IMR-90 (cell line): ENCODE data around the gene CNOT3. TPM values are rescaled to one million over a fixed set of nuclear protein-coding genes. Genes with fewer than 3 reads are reported as not detected.

Experiments used
- ATAC-seq: fragments of 200-7000 bp; cut with Tn5 transposase; 2 replicates; pipeline ENCODE4 v1.9.1; 2020; ENCODE audit warnings: low read depth, mild to moderate bottlenecking, moderate library complexity
- BruUV-seq: library from RNA; stranded (reverse); fragments of 400-500 nt; replicated peaks from 2 replicates; lab custom pipeline; 2021; lab: Mats Ljungman, UMichigan
- CTCF ChIA-PET: fragments of 300-600 bp; formaldehyde crosslinking; extraction: SDS; loops from one replicate; lab custom pipeline; 2021; ENCODE audit warnings: antibody characterized with exemption; lab: Yijun Ruan, JAX
- POLR2A ChIA-PET: fragments of 300-600 bp; sonication (Branson Sonifier 250); formaldehyde crosslinking; loops from one replicate; lab custom pipeline; 2022; ENCODE audit warnings: antibody characterized with exemption; ENCODE audit not compliant: unreplicated experiment; lab: Charles Lee
- DNase-seq: peaks from one replicate; pipeline ENCODE4 v3.0.0; 2013
- H2AFZ ChIP-seq: replicated peaks from 2 replicates; pipeline ENCODE3; 2013; ENCODE audit warnings: low read length, mild to moderate bottlenecking; ENCODE audit not compliant: poor library complexity
- H2AK5ac ChIP-seq: 2 replicates; pipeline ENCODE4 v1.6.1; 2013; ENCODE audit warnings: low read depth, low read length, inconsistent platforms
- H2AK9ac ChIP-seq: replicated peaks from 2 replicates; pipeline ENCODE3; 2013; ENCODE audit warnings: mild to moderate bottlenecking, low read depth, low read length, moderate library complexity; ENCODE audit not compliant: poor library complexity
- H2BK120ac ChIP-seq: 2 replicates; pipeline ENCODE4 v1.6.1; 2013; ENCODE audit warnings: low read depth, low read length, inconsistent platforms
- H2BK15ac ChIP-seq: 3 replicates; pipeline ENCODE4 v1.6.1; 2013; ENCODE audit warnings: low read depth, low read length, inconsistent platforms
- H2BK20ac ChIP-seq: 2 replicates; pipeline ENCODE4 v1.6.1; 2013; ENCODE audit warnings: low read depth, mild to moderate bottlenecking, inconsistent platforms, low read length, moderate library complexity
- H2BK5ac ChIP-seq: 2 replicates; pipeline ENCODE4 v1.6.1; 2013; ENCODE audit warnings: mild to moderate bottlenecking, low read depth, low read length, inconsistent platforms; ENCODE audit not compliant: poor library complexity, severe bottlenecking
- H3K14ac ChIP-seq: replicated peaks from 2 replicates; pipeline ENCODE4 v1.6.1; 2013; ENCODE audit warnings: low read depth, low read length, inconsistent platforms
- H3K18ac ChIP-seq: 2 replicates; pipeline ENCODE4 v1.6.1; 2013; ENCODE audit warnings: low read depth, low read length, control low read depth
- H3K23ac ChIP-seq: 2 replicates; pipeline ENCODE4 v1.6.1; 2013; ENCODE audit warnings: low read depth, low read length, inconsistent platforms
- H3K27ac ChIP-seq: 2 replicates; pipeline ENCODE4 v1.5.1; 2013; ENCODE audit warnings: mild to moderate bottlenecking, control low read depth, low read length; ENCODE audit not compliant: insufficient read depth
- H3K27me3 ChIP-seq: 2 replicates; pipeline ENCODE4 v1.6.1; 2013; ENCODE audit warnings: low read length; ENCODE audit not compliant: control insufficient read depth, insufficient read depth
- H3K36me3 ChIP-seq: 2 replicates; pipeline ENCODE4 v1.6.1; 2013; ENCODE audit warnings: low read length, mixed read lengths; ENCODE audit not compliant: control insufficient read depth, insufficient read depth
- H3K4ac ChIP-seq: 2 replicates; pipeline ENCODE4 v1.6.1; 2013; ENCODE audit warnings: low read depth, low read length, inconsistent platforms
- H3K4me1 ChIP-seq: 2 replicates; pipeline ENCODE4 v1.6.1; 2013; ENCODE audit warnings: low read length, mixed read lengths; ENCODE audit not compliant: control insufficient read depth, insufficient read depth
- H3K4me2 ChIP-seq: 2 replicates; pipeline ENCODE4 v1.6.1; 2013; ENCODE audit warnings: low read depth, mild to moderate bottlenecking, control low read depth, low read length, moderate library complexity
- H3K4me3 ChIP-seq: 2 replicates; pipeline ENCODE4 v1.5.1; 2013; ENCODE audit warnings: low read depth, mild to moderate bottlenecking, control low read depth, low read length, moderate library complexity; ENCODE audit not compliant: insufficient read depth
- H3K56ac ChIP-seq: 2 replicates; pipeline ENCODE4 v1.6.1; 2013; ENCODE audit warnings: low read length, inconsistent platforms; ENCODE audit not compliant: insufficient read depth; ENCODE audit errors: extremely low read depth
- H3K79me1 ChIP-seq, 2 experiments: 2 replicates each; pipeline ENCODE4 v1.6.1; 2013; ENCODE audit warnings: low read length in 2 of 2, inconsistent platforms in 1 of 2, low read depth in 1 of 2
- H3K9ac ChIP-seq: 2 replicates; pipeline ENCODE4 v1.6.1; 2013; ENCODE audit warnings: low read depth, low read length, control low read depth
- H3K9me1 ChIP-seq: 2 replicates; pipeline ENCODE4 v1.6.1; 2013; ENCODE audit warnings: low read length, inconsistent platforms; ENCODE audit not compliant: insufficient read depth
- H3K9me3 ChIP-seq: 2 replicates; pipeline ENCODE4 v1.6.1; 2013; ENCODE audit warnings: low read length; ENCODE audit not compliant: control insufficient read depth, insufficient read depth
- H4K20me1 ChIP-seq: 2 replicates; pipeline ENCODE4 v1.6.1; 2013; ENCODE audit warnings: low read length, inconsistent platforms; ENCODE audit not compliant: insufficient read depth
- H4K5ac ChIP-seq: 2 replicates; pipeline ENCODE4 v1.6.1; 2013; ENCODE audit warnings: mild to moderate bottlenecking, low read depth, low read length, control low read depth
- H4K8ac ChIP-seq, 2 experiments: 2 replicates each; pipeline ENCODE4 v1.6.1; 2013; ENCODE audit warnings: low read depth in 2 of 2, low read length in 2 of 2, control low read depth in 1 of 2, inconsistent platforms in 1 of 2
- H4K91ac ChIP-seq: 2 replicates; pipeline ENCODE4 v1.6.1; 2013; ENCODE audit warnings: low read depth, low read length, inconsistent platforms; ENCODE audit not compliant: insufficient read depth
- BHLHE40 ChIP-seq: fragments of 150-350 bp; IDR thresholded peaks from 2 replicates; pipeline ENCODE4 v1.6.1; 2016; ENCODE audit warnings: mild to moderate bottlenecking, low read depth, low read length
- CEBPB ChIP-seq: IDR thresholded peaks from 2 replicates; pipeline ENCODE4 v1.6.1; 2012; ENCODE audit warnings: low read depth, low read length, improper control_type of control experiment
- MAZ ChIP-seq: IDR thresholded peaks from 2 replicates; pipeline ENCODE4 v1.6.1; 2012; ENCODE audit warnings: low read depth, mild to moderate bottlenecking, low read length, improper control_type of control experiment, moderate library complexity, borderline replicate concordance
- MXI1 ChIP-seq: IDR thresholded peaks from 2 replicates; pipeline ENCODE4 v1.6.1; 2012; ENCODE audit warnings: low read depth, mild to moderate bottlenecking, low read length, moderate library complexity, borderline replicate concordance
- NFE2L2 ChIP-seq: fragments of 150-350 bp; IDR thresholded peaks from 2 replicates; pipeline ENCODE4 v1.6.1; 2016; ENCODE audit warnings: low read depth, mild to moderate bottlenecking, low read length
- SMC3 ChIP-seq: fragments of 150-350 bp; IDR thresholded peaks from 2 replicates; pipeline ENCODE4 v1.6.1; 2016; ENCODE audit warnings: low read depth, mild to moderate bottlenecking, antibody characterized with exemption, low read length, moderate library complexity
- WGBS, 2 experiments: methylation state at CpG; one replicate each; pipeline versions ENCODE4 v1.1.5 to v1.1.7; 2013; ENCODE audit warnings: missing lambda C conversion rate in 2 of 2; ENCODE audit not compliant: insufficient read length in 1 of 2; ENCODE audit errors: extremely low coverage in 2 of 2; 5-methylcytosine and 5-hydroxymethylcytosine counted together
- dilution Hi-C: fragments of 300-500 bp; cut with HindIII; formaldehyde crosslinking; loops from one replicate; pipeline ENCODE4 v1.14.3; 2018; ENCODE audit warnings: low sequenced_read_pairs; ENCODE audit not compliant: unreplicated experiment
- in situ Hi-C: fragments of 300-500 bp; cut with MboI; formaldehyde crosslinking; loops from 3 replicates; pipeline ENCODE4 v1.14.3; 2019; ENCODE audit warnings: low sequenced_read_pairs, inconsistent platforms, mixed read lengths
- intact Hi-C: fragments of 100-400 bp; cut with micrococcal nuclease; formaldehyde crosslinking; loops from 2 replicates; pipeline ENCODE4 v1.10.0; 2022
- polyA plus RNA-seq, 3 experiments: library from polyadenylated mRNA; depleted of rRNA; stranded (reverse); fragments of >200 nt; gene quantifications; 2 replicates each; pipeline ENCODE4 v1.2.3, GENCODE V29; 2012; ENCODE audit warnings: low replicate concordance in 1 of 3
- total RNA-seq: library from RNA; depleted of rRNA; stranded (reverse); fragments of >200 nt; gene quantifications from 2 replicates; pipeline ENCODE4 v1.2.3, GENCODE V29; 2012
- TF ChIP-seq, protein P1 (sequence below): fragments of 150-350 bp; IDR thresholded peaks from 2 replicates; pipeline ENCODE4 v1.6.1; 2016; ENCODE audit warnings: low read depth, mild to moderate bottlenecking, low read length, moderate library complexity, borderline replicate concordance
- TF ChIP-seq, protein P2 (sequence below): conservative IDR thresholded peaks from 2 replicates; pipeline ENCODE4 v1.5.1; 2012; ENCODE audit warnings: mild to moderate bottlenecking, low read depth, low read length, improper control_type of control experiment

CNOT3 gene
- total and polyA plus RNA-seq, 2 of the 4 experiments (the other 2 are of a cell fraction) = 5.4 to 26.7 TPM

DNA sequence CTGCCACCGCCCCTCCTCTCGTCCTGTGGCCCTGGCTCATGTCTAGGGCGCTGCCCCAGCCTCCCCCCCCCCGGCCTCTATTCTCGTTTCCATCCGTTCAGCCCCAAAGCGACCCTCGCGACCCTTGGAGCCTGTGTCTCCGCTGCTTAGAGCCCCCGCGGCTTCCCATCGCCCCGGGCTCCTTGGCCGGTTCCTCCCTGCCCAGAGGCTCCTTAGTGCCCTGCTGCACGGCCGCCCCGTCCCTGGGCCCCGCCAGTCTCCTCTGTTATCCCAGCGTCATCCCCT is 9.2 kb upstream of the CNOT3 start:
- ChIA-PET POLR2A (no interaction called here), CTCF (no interaction called here)
- H2BK5ac ChIP-seq = no peak overlapping the region
- H2BK15ac ChIP-seq = no peak overlapping the region
- no peaks in the 10 kb centered on the region for H4K20me1 ChIP-seq
- no peaks in the 10 kb centered on the region for H3K9me1 ChIP-seq
- H3K4ac ChIP-seq = no peak overlapping the region
- dilution Hi-C loops = no loop called here
- TF ChIP-seq, protein P1, sequence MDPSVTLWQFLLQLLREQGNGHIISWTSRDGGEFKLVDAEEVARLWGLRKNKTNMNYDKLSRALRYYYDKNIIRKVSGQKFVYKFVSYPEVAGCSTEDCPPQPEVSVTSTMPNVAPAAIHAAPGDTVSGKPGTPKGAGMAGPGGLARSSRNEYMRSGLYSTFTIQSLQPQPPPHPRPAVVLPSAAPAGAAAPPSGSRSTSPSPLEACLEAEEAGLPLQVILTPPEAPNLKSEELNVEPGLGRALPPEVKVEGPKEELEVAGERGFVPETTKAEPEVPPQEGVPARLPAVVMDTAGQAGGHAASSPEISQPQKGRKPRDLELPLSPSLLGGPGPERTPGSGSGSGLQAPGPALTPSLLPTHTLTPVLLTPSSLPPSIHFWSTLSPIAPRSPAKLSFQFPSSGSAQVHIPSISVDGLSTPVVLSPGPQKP = no peak
- TF ChIP-seq SMC3 (no peak), CEBPB (no peak), NFE2L2 (no peak), BHLHE40 (no peak), MAZ (no peak), MXI1 (no peak)
- TF ChIP-seq, protein P2, sequence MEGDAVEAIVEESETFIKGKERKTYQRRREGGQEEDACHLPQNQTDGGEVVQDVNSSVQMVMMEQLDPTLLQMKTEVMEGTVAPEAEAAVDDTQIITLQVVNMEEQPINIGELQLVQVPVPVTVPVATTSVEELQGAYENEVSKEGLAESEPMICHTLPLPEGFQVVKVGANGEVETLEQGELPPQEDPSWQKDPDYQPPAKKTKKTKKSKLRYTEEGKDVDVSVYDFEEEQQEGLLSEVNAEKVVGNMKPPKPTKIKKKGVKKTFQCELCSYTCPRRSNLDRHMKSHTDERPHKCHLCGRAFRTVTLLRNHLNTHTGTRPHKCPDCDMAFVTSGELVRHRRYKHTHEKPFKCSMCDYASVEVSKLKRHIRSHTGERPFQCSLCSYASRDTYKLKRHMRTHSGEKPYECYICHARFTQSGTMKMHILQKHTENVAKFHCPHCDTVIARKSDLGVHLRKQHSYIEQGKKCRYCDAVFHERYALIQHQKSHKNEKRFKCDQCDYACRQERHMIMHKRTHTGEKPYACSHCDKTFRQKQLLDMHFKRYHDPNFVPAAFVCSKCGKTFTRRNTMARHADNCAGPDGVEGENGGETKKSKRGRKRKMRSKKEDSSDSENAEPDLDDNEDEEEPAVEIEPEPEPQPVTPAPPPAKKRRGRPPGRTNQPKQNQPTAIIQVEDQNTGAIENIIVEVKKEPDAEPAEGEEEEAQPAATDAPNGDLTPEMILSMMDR = no peak
- no peak overlapping the region for H3K23ac ChIP-seq
- H4K8ac ChIP-seq = no peak overlapping the region
- no peak overlapping the region for H3K18ac ChIP-seq
- no peak overlapping the region for H4K5ac ChIP-seq
- no peaks in the 10 kb centered on the region for H3K4me1 ChIP-seq
- H3K4me3 ChIP-seq = no peak overlapping the region
- H3K56ac ChIP-seq = no peak overlapping the region
- H3K9me3 ChIP-seq = no peaks in the 10 kb centered on the region
- no peak for ATAC-seq
- H3K27me3 ChIP-seq = no peaks in the 10 kb centered on the region
- no peaks in the 10 kb centered on the region for H3K79me1 ChIP-seq
- in situ Hi-C loops = loop anchor here (25.0 kb wide), 1 partner anchor 1534 kb away; the partner anchor contains the start of gene U2AF2
- no peak overlapping the region for H2BK20ac ChIP-seq
- H3K27ac ChIP-seq = no peak overlapping the region
- DNase-seq = no peak
- no peak overlapping the region for H2AK5ac ChIP-seq
- intact Hi-C loops = no loop called here
- H4K91ac ChIP-seq = no peak overlapping the region
- H2AK9ac ChIP-seq = no peak overlapping the region
- 95% methylated on average over 11 of the region's 20 CpGs; no CpG with 5 or more reads in 1 of the 2 experiments for WGBS, 2 experiments
- BruUV-seq = no TSS peak
- H3K9ac ChIP-seq = no peak overlapping the region
- H3K14ac ChIP-seq = no peak overlapping the region
- no peak overlapping the region for H3K4me2 ChIP-seq
- H3K36me3 ChIP-seq = peaks cover 62% of the 10 kb centered on the region
- no peak overlapping the region for H2AFZ ChIP-seq
- H2BK120ac ChIP-seq = no peak overlapping the region
